Measurements from ENCODE around the gene RRAS. TPM values are rescaled to one million over a fixed set of nuclear protein-coding genes. Genes with fewer than 3 reads are reported as not detected.
A peak's percentile ranks its signal among the peaks of the same experiment; 100 is the strongest.

Gene RRAS
- total RNA-seq, 1 donor from 2014 or later, result 67.7 TPM

- TF ChIP-seq, protein P1, sequence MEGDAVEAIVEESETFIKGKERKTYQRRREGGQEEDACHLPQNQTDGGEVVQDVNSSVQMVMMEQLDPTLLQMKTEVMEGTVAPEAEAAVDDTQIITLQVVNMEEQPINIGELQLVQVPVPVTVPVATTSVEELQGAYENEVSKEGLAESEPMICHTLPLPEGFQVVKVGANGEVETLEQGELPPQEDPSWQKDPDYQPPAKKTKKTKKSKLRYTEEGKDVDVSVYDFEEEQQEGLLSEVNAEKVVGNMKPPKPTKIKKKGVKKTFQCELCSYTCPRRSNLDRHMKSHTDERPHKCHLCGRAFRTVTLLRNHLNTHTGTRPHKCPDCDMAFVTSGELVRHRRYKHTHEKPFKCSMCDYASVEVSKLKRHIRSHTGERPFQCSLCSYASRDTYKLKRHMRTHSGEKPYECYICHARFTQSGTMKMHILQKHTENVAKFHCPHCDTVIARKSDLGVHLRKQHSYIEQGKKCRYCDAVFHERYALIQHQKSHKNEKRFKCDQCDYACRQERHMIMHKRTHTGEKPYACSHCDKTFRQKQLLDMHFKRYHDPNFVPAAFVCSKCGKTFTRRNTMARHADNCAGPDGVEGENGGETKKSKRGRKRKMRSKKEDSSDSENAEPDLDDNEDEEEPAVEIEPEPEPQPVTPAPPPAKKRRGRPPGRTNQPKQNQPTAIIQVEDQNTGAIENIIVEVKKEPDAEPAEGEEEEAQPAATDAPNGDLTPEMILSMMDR (IDR thresholded peaks at IDR 0.05), result no peak
- Mint-ChIP-seq H3K4me3 (ENCODE audit: unreplicated experiment) (no peak overlapping the region), H3K27ac (ENCODE audit: unreplicated experiment) (no peak overlapping the region), H3K4me1 (ENCODE audit: unreplicated experiment) (no peaks in the 10 kb centered on the region), H3K36me3 (ENCODE audit: unreplicated experiment) (peaks cover 26% of the 10 kb centered on the region), H3K9me3 (ENCODE audit: unreplicated experiment) (no peaks in the 10 kb centered on the region), H3K27me3 (ENCODE audit: unreplicated experiment) (no peaks in the 10 kb centered on the region)
- DNase-seq (ENCODE audit: extremely low spot score, unreplicated experiment), result no peak
Measured at GRCh38 chr19:49652551-49653465, 12.9 kb upstream of the RRAS start.

- Mint-ChIP-seq H3K4me1 (ENCODE audit: unreplicated experiment) (no peaks in the 10 kb centered on the region), H3K4me3 (ENCODE audit: unreplicated experiment) (no peak overlapping the region), H3K9me3 (ENCODE audit: unreplicated experiment) (no peaks in the 10 kb centered on the region), H3K27me3 (ENCODE audit: unreplicated experiment) (no peaks in the 10 kb centered on the region), H3K27ac (ENCODE audit: unreplicated experiment) (no peak overlapping the region), H3K36me3 (ENCODE audit: unreplicated experiment) (peaks cover 24% of the 10 kb centered on the region)
- no peak for DNase-seq (ENCODE audit: extremely low spot score, unreplicated experiment)
- TF ChIP-seq, protein P1 (IDR thresholded peaks at IDR 0.05), result no peak
Measured at GRCh38 chr19:49651820-49652550, 12.0 kb upstream of the RRAS start.

DNA sequence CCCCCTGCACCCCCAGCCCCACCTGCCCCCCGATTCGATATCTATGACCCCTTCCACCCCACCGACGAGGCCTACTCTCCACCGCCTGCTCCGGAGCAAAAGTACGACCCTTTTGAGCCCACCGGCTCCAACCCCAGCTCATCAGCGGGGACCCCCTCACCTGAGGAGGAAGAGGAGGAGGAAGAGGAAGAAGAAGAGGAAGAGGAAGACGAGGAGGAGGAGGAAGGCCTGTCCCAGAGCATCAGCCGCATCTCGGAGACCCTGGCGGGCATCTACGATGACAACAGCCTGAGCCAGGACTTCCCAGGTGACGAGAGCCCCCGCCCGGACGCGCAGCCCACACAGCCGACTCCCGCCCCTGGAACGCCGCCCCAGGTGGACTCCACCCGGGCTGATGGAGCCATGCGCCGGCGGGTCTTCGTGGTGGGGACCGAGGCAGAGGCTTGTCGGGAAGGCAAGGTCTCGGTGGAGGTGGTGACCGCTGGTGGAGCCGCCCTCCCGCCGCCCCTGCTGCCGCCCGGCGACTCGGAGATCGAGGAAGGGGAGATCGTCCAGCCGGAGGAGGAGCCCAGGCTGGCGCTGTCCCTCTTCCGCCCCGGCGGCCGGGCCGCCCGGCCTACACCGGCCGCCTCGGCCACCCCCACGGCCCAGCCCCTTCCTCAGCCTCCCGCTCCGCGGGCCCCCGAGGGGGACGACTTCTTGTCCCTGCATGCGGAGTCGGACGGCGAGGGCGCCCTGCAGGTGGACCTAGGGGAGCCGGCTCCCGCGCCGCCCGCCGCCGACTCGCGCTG is 11.3 kb upstream of the RRAS start:
- Mint-ChIP-seq H3K27me3 (ENCODE audit: unreplicated experiment) (no peaks in the 10 kb centered on the region), H3K4me3 (ENCODE audit: unreplicated experiment) (no peak overlapping the region), H3K9me3 (ENCODE audit: unreplicated experiment) (no peaks in the 10 kb centered on the region), H3K27ac (ENCODE audit: unreplicated experiment) (no peak overlapping the region), H3K36me3 (ENCODE audit: unreplicated experiment) (peaks cover 28% of the 10 kb centered on the region), H3K4me1 (ENCODE audit: unreplicated experiment) (no peaks in the 10 kb centered on the region)
- TF ChIP-seq, protein P1 (IDR thresholded peaks at IDR 0.05), result no peak
- DNase-seq (ENCODE audit: extremely low spot score, unreplicated experiment), result no peak

DNA sequence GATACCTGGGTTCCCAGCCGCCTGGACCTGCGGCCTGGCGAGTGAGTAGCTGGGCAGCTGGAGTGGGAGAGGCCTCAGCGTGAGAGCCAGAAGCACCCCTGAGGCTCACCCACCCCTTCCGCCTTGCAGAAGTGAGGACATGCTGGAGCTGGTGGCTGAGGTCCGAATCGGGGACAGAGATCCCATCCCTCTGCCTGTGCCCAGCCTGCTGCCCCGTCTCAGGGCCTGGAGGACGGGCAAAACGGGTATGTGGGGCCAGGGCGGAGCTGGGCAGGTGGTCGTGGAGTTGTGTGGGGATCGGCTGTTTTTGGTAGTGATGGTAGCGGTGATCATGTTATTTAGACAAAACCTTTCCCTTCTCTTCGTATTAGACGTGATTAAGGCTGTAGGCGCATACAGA is 6.6 kb upstream of the RRAS start:
- TF ChIP-seq, protein P1 (IDR thresholded peaks at IDR 0.05), result no peak

More for the DNA sequence above, 6.6 kb upstream of the RRAS start:
- Mint-ChIP-seq H3K27me3 (ENCODE audit: unreplicated experiment) (no peaks in the 10 kb centered on the region), H3K4me1 (ENCODE audit: unreplicated experiment) (peaks cover 22% of the 10 kb centered on the region), H3K36me3 (ENCODE audit: unreplicated experiment) (peaks cover 21% of the 10 kb centered on the region), H3K4me3 (ENCODE audit: unreplicated experiment) (no peak overlapping the region), H3K9me3 (ENCODE audit: unreplicated experiment) (no peaks in the 10 kb centered on the region), H3K27ac (ENCODE audit: unreplicated experiment) (peak overlapping the region; percentile 52)
- no peak for DNase-seq (ENCODE audit: extremely low spot score, unreplicated experiment)
